Skin of body (tissue), 2 donors: ENCODE data around the gene FLCN. TPM values are rescaled to one million over a fixed set of nuclear protein-coding genes. Genes with fewer than 3 reads are reported as not detected.
"Not testable (repeated sequence)": the region's sequence is repeated elsewhere in the genome, so short reads cannot be mapped to it uniquely, and the experiment has no call there.

Experiments used
- DNase-seq: peaks from one replicate; lab custom pipeline; 2025; lab: John Stamatoyannopoulos, UW
- total RNA-seq: library from RNA; depleted of rRNA; stranded (reverse); fragments of >200 nt; gene quantifications from one replicate; pipeline ENCODE4 v1.2.3, GENCODE V29; 2014

FLCN gene
- 58.5 TPM for total RNA-seq

DNA sequence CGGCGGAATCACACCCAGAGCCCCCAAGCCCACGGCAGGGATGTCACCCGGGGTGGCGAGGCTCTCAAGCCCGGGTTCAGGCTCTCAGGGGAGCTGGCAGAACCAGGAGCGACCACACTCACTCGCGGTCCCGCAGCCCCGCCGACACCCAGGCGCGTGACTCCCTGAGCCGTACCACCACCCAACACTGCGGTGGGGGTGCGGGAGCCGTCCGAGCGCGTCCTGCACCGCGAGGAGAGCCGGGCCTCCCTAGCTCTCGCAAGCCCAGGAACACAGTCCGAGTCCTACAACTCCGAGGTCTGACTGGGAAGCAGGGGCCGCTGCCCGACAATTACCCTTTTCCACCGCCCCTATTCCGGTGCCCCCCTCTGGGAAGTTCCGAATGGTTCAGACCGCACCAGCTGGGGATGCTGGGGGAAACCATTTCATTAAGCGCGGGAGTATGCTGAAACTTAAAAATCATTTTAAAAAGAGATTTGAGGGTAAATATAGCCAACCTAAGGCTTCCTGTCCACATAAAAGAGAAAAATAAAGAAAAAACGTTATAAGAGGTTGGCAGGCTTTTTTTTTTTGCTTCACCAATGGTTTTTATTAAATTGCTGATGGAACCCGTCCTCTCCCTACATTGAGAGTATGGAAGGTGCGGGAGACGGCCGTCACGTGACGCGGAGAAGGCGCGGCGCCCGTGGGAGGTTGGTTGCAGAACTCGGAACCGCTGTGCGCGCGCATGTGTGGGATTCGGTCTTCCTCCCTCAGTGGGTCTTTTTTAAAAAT is at the start of gene FLCN:
FLCN (minus strand) TSS at position 143 of the 774 bp plus-strand sequence. CDS start 9,031 bp downstream, outside the sequence.
- peak; percentile 94 for DNase-seq

GRCh38 chr17:17285951-17286350 is 49.0 kb upstream of the FLCN start:
- DNase-seq = no peak

GRCh38 chr17:17280613-17281549 is 43.9 kb upstream of the FLCN start, which contains the start of gene COPS3:
COPS3 (minus strand) TSS chr17:17281246; CDS start chr17:17281186, 60 bp downstream.
- peak; percentile 96 for DNase-seq

DNA sequence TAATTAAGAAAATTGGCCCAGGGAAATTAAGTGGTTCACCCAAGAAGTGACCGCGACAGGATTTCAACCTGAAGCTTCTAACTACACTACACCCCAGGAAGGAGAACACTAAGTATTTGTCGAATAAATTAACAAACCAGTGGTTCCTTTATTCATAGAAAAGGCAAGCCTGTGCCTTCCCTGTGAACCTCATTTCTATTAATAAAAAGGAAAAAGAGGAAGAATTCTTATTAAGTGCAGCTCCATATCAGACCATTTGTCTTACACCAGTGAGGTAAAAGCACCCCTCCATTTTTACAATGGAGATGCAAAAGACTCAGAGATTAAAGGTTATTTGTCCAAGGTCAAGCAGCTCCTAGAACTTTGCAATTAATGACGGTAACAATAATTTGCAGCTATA is 42.3 kb upstream of the FLCN start:
- DNase-seq = no peak

GRCh38 chr17:17277431-17277830 is 40.5 kb upstream of the FLCN start:
- not testable (repeated sequence) for DNase-seq

DNA sequence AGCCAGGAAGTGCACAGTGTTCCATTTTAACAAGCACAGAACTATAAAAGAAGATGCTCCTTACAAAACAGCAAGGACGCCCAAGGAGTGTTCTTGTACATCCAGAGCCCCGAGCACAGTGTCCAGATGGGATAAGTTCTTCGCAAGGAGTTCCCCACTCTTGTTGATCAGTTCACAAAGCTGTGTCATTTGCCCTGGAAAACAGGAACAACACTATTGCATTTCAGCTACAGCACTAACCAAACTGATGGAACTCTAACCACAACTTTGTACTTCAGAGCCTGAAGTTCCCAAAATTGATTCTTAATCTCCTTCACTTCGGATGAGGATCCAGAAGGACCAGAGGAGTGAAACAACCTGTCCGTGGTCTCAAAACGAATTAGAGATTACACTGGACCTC is 39.0 kb upstream of the FLCN start:
- no peak for DNase-seq

DNA sequence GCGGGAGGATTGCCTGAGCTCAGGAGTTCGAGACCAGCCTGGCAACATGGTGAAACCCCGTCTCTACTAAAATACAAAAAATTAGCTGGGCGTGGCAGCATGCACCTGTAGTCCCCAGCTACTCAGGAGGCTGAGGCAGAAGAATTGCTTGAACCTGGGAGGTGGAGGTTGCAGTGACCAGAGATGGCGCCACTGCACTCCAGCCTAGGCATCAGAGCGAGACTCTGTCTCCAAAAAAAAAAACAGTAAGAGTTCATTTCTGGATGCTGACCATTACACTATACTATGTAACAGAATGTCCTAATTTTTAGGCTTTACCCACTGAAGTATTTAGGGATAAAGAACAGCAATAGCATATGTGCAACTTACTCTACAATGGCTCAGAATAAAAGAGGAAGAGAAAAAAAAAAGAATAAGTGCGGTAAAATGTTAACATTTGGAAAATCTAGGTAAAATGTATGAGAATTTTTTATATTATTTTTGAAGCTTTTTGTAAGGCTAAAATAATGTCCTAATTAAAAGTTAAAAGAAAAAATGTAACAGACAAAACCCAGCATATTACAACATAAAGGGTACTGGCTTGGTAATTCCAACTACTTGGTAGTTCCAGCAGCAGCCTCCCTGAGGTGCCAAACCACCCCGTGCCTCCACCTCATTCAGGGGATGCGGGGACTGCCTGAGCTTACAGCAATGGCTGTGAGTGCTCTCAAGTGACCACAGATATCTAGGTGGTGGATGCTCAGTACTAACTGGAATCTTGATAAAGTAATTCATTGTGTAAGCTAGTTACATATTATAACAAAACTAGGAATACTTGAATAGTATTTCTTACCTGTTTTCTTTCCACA is 33.2 kb upstream of the FLCN start:
- DNase-seq = no peak

DNA sequence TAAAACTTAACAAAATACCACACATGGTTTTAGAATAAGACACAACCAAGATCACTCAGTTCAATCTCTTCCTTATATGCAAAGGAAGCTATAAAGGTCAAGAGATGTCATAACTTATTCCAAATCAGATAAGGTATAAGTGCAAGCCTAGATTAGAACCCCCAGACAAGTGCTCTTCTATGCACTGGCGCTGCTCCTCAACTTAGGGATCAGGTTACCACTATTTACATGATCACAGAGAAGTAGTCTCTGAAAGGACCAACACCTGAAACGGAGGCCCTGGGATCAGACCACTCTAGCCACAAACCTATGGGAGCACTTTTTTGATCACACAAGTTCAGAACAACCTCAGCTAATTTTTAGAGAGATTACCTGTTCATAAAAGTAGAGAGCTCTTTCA is 27.5 kb upstream of the FLCN start:
- DNase-seq = no peak

- no peak for DNase-seq
Measured at GRCh38 chr17:17258998-17259397, 22.0 kb upstream of the FLCN start.

GRCh38 chr17:17258011-17258410 is 21.0 kb upstream of the FLCN start:
- DNase-seq = no peak

GRCh38 chr17:17256316-17256715 is 19.3 kb upstream of the FLCN start:
- DNase-seq = no peak

GRCh38 chr17:17255689-17256088 is 18.7 kb upstream of the FLCN start:
- not testable (repeated sequence) for DNase-seq

DNA sequence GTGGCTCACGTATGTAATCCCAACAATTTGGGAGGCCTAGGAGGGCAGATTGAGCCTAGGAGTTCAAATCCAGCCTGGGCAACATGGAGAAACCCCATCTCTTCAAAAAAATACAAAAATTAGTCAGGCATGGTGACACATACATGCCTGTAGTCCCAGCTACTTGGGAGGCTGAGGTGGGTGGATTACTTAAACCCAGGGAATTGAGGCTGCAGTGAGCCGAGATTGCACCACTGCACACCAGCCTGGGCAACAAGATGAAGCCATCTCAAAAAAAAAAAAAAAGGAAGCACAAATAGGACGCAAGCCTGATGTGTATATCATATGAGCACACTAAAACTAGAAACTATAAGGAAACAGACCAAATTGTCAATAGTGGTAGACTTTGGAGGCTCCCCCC is 17.1 kb upstream of the FLCN start:
- no peak for DNase-seq

GRCh38 chr17:17253406-17253805 is 16.4 kb upstream of the FLCN start:
- DNase-seq = no peak

DNA sequence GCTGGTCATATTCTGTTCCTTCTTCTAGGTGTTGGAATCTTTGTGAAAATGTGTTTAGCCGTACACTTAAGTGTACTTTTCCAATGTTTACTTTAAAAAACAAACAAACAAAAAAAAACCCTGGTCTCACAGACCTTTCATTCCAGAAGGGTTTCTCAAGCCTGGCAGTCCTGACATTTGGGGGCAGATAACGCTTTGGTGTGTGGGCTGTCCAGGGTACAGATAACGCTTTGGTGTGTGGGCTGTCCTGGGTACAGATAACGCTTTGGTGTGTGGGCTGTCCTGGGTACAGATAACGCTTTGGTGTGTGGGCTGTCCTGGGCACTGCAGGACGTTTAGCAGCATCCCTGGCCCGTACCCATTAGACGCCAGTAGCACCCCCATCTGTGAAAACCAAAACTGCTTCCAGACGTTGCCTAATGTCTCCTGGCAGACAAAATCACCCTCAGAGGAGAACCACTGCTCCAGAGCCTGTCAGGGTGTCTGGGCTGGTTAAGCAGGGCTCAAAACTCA is 15.2 kb upstream of the FLCN start:
- DNase-seq = no peak

DNA sequence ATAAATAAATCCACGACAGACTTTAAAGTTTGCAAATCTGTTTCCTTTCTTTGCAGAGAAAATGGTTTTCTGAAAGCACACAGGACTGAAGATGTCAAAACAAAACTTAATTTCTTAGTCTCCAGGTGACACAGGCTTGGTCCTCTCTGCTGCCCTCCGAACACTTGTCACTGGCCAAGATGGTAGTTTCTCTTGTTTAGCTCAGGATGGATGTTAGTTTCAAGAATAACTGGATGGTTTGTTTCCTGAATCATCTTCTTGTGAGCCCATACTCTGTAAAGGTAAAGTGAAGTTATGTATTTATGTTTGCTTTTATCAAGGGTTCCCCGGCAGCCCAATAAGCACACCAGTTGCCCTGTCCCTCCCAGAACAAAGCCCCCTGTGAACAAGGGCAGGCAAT is 9.9 kb upstream of the FLCN start:
- no peak for DNase-seq

GRCh38 chr17:17243163-17243562 is 6.2 kb upstream of the FLCN start:
- DNase-seq = no peak

GRCh38 chr17:17242246-17242645 is 5.3 kb upstream of the FLCN start:
- no peak for DNase-seq

GRCh38 chr17:17241656-17242055 is 4.7 kb upstream of the FLCN start:
- DNase-seq = no peak

DNA sequence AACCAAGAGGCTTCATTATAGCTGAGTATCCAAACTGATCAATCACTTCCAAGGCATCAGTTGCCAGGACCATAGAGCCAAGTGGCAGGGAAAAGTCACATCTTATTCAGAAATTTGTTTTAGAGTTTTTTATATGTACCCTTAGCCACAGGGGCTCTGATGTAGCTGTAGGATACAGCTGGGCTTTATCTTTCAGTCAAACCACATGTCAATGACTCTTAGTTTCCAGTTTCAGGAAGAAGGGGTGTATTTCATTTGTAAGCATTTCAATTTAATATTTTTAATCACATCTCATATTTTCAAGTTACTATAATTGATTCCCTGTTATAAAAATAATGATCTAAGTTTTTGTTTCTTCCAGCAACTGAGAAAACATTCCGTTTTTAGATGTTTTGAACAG is 2.9 kb upstream of the FLCN start:
- DNase-seq = no peak
